Neuronal stem cell (in vitro differentiated cells): ENCODE measurements around the gene LTB.
"Not testable (repeated sequence)": the region's sequence is repeated elsewhere in the genome, so short reads cannot be mapped to it uniquely, and the experiment has no call there.

Source experiments
- DNase-seq: peaks from one replicate; pipeline ENCODE4 v3.0.0-alpha.2; 2013; ENCODE audit warnings: low spot score
- H2AFZ ChIP-seq: one replicate; pipeline ENCODE4 v1.6.1; 2013; ENCODE audit warnings: mild to moderate bottlenecking, low read length, inconsistent platforms
- H2AK5ac ChIP-seq: 2 replicates; pipeline ENCODE4 v1.6.1; 2013; ENCODE audit warnings: low read depth, mild to moderate bottlenecking, inconsistent platforms, low read length, moderate library complexity, mixed read lengths
- H2BK120ac ChIP-seq: 2 replicates; pipeline ENCODE4 v1.6.1; 2013; ENCODE audit warnings: low read depth, mild to moderate bottlenecking, inconsistent platforms, low read length, moderate library complexity, mixed read lengths
- H2BK12ac ChIP-seq: one replicate; pipeline ENCODE4 v1.6.1; 2013; ENCODE audit warnings: low read length, inconsistent platforms
- H2BK15ac ChIP-seq: 2 replicates; pipeline ENCODE4 v1.6.1; 2013; ENCODE audit warnings: mild to moderate bottlenecking, low read length, inconsistent platforms, mixed read lengths
- H2BK5ac ChIP-seq: one replicate; pipeline ENCODE4 v1.6.1; 2013; ENCODE audit warnings: inconsistent platforms, mild to moderate bottlenecking, low read length, moderate library complexity
- H3K14ac ChIP-seq: one replicate; pipeline ENCODE4 v1.6.1; 2013; ENCODE audit warnings: low read length, inconsistent platforms
- H3K18ac ChIP-seq: 2 replicates; pipeline ENCODE4 v1.6.1; 2013; ENCODE audit warnings: low read length, inconsistent platforms
- H3K23ac ChIP-seq: 2 replicates; pipeline ENCODE4 v1.6.1; 2013; ENCODE audit warnings: low read depth, mild to moderate bottlenecking, mixed read lengths, low read length, inconsistent platforms; ENCODE audit not compliant: poor library complexity
- H3K27ac ChIP-seq: replicated peaks from 3 replicates; pipeline ENCODE4 v1.5.1; 2013; ENCODE audit warnings: low read length, inconsistent platforms
- H3K27me3 ChIP-seq, 3 experiments: 2 replicates each; pipeline ENCODE4 v1.6.1; 2013; ENCODE audit warnings: low read length in 3 of 3, mild to moderate bottlenecking in 2 of 3, inconsistent platforms in 1 of 3, low read depth in 1 of 3, mixed read lengths in 1 of 3, moderate library complexity in 1 of 3; ENCODE audit not compliant: control insufficient read depth in 3 of 3, insufficient read depth in 3 of 3
- H3K36me3 ChIP-seq, 2 donors: replicated peaks in 1 of 2; 2 replicates each; pipeline ENCODE4 v1.6.1; 2013; ENCODE audit warnings: low read length in 2 of 2; ENCODE audit not compliant: control insufficient read depth in 2 of 2, insufficient read depth in 2 of 2
- H3K4ac ChIP-seq: 2 replicates; pipeline ENCODE4 v1.6.1; 2013; ENCODE audit warnings: inconsistent platforms, mild to moderate bottlenecking, low read length, moderate library complexity
- H3K4me1 ChIP-seq, 2 donors: 1 replicate in 1 of 2; 2 replicates in 1 of 2; pipeline ENCODE4 v1.6.1; 2013; ENCODE audit warnings: low read length in 2 of 2, low read depth in 1 of 2; ENCODE audit not compliant: control insufficient read depth in 2 of 2, insufficient read depth in 1 of 2
- H3K4me2 ChIP-seq: one replicate; pipeline ENCODE4 v1.6.1; 2013; ENCODE audit warnings: mild to moderate bottlenecking, low read length, inconsistent platforms; ENCODE audit not compliant: insufficient read depth, poor library complexity, severe bottlenecking
- H3K4me3 ChIP-seq, 2 donors: 2 replicates each; pipeline ENCODE4 v1.5.1; 2013; ENCODE audit warnings: low read length in 2 of 2, mild to moderate bottlenecking in 2 of 2, inconsistent platforms in 1 of 2, moderate library complexity in 1 of 2
- H3K79me1 ChIP-seq: one replicate; pipeline ENCODE4 v1.6.1; 2013; ENCODE audit warnings: low read depth, mild to moderate bottlenecking, inconsistent platforms, low read length, moderate library complexity
- H3K9ac ChIP-seq: one replicate; pipeline ENCODE4 v1.6.1; 2013; ENCODE audit warnings: mild to moderate bottlenecking, low read depth, low read length, inconsistent platforms; ENCODE audit not compliant: poor library complexity
- H3K9me3 ChIP-seq, 2 donors: replicated peaks in 1 of 2; 2 replicates each; pipeline versions ENCODE3 to v1.6.1; 2013; ENCODE audit warnings: low read length in 2 of 2, mild to moderate bottlenecking in 2 of 2, inconsistent platforms in 1 of 2, low read depth in 1 of 2, mixed read lengths in 1 of 2, moderate library complexity in 1 of 2; ENCODE audit not compliant: control insufficient read depth in 2 of 2, insufficient read depth in 1 of 2
- H4K8ac ChIP-seq: one replicate; pipeline ENCODE4 v1.6.1; 2013; ENCODE audit warnings: low read depth, mild to moderate bottlenecking, inconsistent platforms, low read length, moderate library complexity
- H4K91ac ChIP-seq: one replicate; pipeline ENCODE4 v1.6.1; 2013; ENCODE audit warnings: low read length, low read depth, mild to moderate bottlenecking, inconsistent platforms; ENCODE audit not compliant: poor library complexity
- WGBS, 2 donors: extraction: QIAGEN DNeasy Blood & Tissue Kit; methylation state at CpG; one replicate each; pipeline ENCODE4 v1.1.7; 2013; ENCODE audit warnings: missing lambda C conversion rate in 2 of 2, mixed read lengths in 1 of 2; ENCODE audit not compliant: insufficient read length in 2 of 2, insufficient replicate concordance in 1 of 2; ENCODE audit errors: extremely low coverage in 2 of 2; 5-methylcytosine and 5-hydroxymethylcytosine counted together

The LTB gene

GRCh38 chr6:31597006-31597405 is 14.8 kb upstream of the LTB start:
- Histone ChIP-seq H3K27ac (no peak overlapping the region), H3K9me3 (peaks cover 0 to 4% of the 10 kb centered on the region in 2 donors), H3K79me1 (no peaks in the 10 kb centered on the region), H3K36me3 (no peaks in the 10 kb centered on the region), H2BK12ac (no peak overlapping the region), H3K4me1 (no peaks in the 10 kb centered on the region), H2BK120ac (no peak overlapping the region), H3K18ac (no peak overlapping the region), H3K4me2 (no peak overlapping the region), H3K4me3 (no peak overlapping the region), H2AFZ (no peak overlapping the region), H2BK5ac (no peak overlapping the region), H4K91ac (no peak overlapping the region), H3K23ac (no peak overlapping the region), H2BK15ac (no peak overlapping the region), H4K8ac (no peak overlapping the region), H3K9ac (no peak overlapping the region), H2AK5ac (no peak overlapping the region), H3K27me3 (no peaks in the 10 kb centered on the region), H3K14ac (no peak overlapping the region), H3K4ac (no peak overlapping the region)
- no CpG with 5 or more reads among the region's 2 CpGs for WGBS, 2 donors
- DNase-seq: no peak

- H3K4me3 ChIP-seq: no peak overlapping the region
- H4K91ac ChIP-seq: no peak overlapping the region
- peak overlapping the region; percentile 60 for H2BK12ac ChIP-seq
- no peak overlapping the region for H3K27ac ChIP-seq
- H3K4me2 ChIP-seq: no peak overlapping the region
- H3K18ac ChIP-seq: peak overlapping the region; percentile 35
- DNase-seq: no peak
- peak overlapping the region; percentile 56 for H2BK120ac ChIP-seq
- no peaks in the 10 kb centered on the region for H3K36me3 ChIP-seq
- H3K27me3 ChIP-seq: peaks cover 0 to 11% (median 0%) of the 10 kb centered on the region in 3 experiments
- H3K9me3 ChIP-seq: peaks cover 0 to 4% of the 10 kb centered on the region in 2 donors
- peak overlapping the region; percentile 25 for H2AK5ac ChIP-seq
- WGBS, 2 donors: no CpG with 5 or more reads among the region's 7 CpGs
- no peak overlapping the region for H3K4ac ChIP-seq
- no peaks in the 10 kb centered on the region for H3K79me1 ChIP-seq
- no peak overlapping the region for H3K23ac ChIP-seq
- H2AFZ ChIP-seq: no peak overlapping the region
- H2BK15ac ChIP-seq: peak overlapping the region; percentile 10
- peak overlapping the region; percentile 23 for H4K8ac ChIP-seq
- no peak overlapping the region for H3K9ac ChIP-seq
- no peak overlapping the region for H3K14ac ChIP-seq
- peaks cover 0 to 4% of the 10 kb centered on the region in 2 donors for H3K4me1 ChIP-seq
- H2BK5ac ChIP-seq: no peak overlapping the region
Measured at GRCh38 chr6:31592396-31592771, 10.2 kb upstream of the LTB start.

- H4K8ac ChIP-seq, H2BK5ac ChIP-seq, H3K23ac ChIP-seq, H2AFZ ChIP-seq, DNase-seq, H2BK12ac ChIP-seq, H3K9ac ChIP-seq, H3K27ac ChIP-seq, H4K91ac ChIP-seq, H2BK120ac ChIP-seq, H3K36me3 ChIP-seq, H3K4me3 ChIP-seq, H3K9me3 ChIP-seq, H3K14ac ChIP-seq, H3K4me1 ChIP-seq, H3K79me1 ChIP-seq, H3K18ac ChIP-seq, H2BK15ac ChIP-seq, H3K4me2 ChIP-seq, H3K4ac ChIP-seq, H2AK5ac ChIP-seq: not testable (repeated sequence)
- H3K27me3 ChIP-seq: peaks cover 0 to 11% (median 0%) of the 10 kb centered on the region in 3 experiments
- no CpG with 5 or more reads among the region's 5 CpGs for WGBS, 2 donors
Measured at GRCh38 chr6:31590691-31591090, 8.5 kb upstream of the LTB start.

GRCh38 chr6:31588871-31589650 is 6.8 kb upstream of the LTB start:
- peak overlapping the region; percentile 56 for H2AFZ ChIP-seq
- H3K27me3 ChIP-seq: peaks cover 0 to 11% (median 0%) of the 10 kb centered on the region in 3 experiments
- no peak overlapping the region for H2BK120ac ChIP-seq
- no peak overlapping the region for H4K91ac ChIP-seq
- peaks cover 2 to 4% of the 10 kb centered on the region in 2 donors for H3K4me1 ChIP-seq
- no peak overlapping the region for H3K18ac ChIP-seq
- H3K9me3 ChIP-seq: no peaks in the 10 kb centered on the region
- H3K4me2 ChIP-seq: no peak overlapping the region
- no peak overlapping the region for H4K8ac ChIP-seq
- DNase-seq: no peak
- peak overlapping the region; percentile 25 for H3K9ac ChIP-seq
- no peak overlapping the region for H3K4me3 ChIP-seq
- H3K4ac ChIP-seq: no peak overlapping the region
- no peak overlapping the region for H2BK15ac ChIP-seq
- no peaks in the 10 kb centered on the region for H3K79me1 ChIP-seq
- no peak overlapping the region for H3K27ac ChIP-seq
- H3K36me3 ChIP-seq: no peaks in the 10 kb centered on the region
- no peak overlapping the region for H3K23ac ChIP-seq
- H2AK5ac ChIP-seq: peak overlapping the region; percentile 35
- peak overlapping the region; percentile 47 for H3K14ac ChIP-seq
- H2BK5ac ChIP-seq: no peak overlapping the region
- WGBS, 2 donors: no CpG with 5 or more reads among the region's 9 CpGs
- H2BK12ac ChIP-seq: no peak overlapping the region
